Loucy (cell line): ENCODE data around the gene TSPAN17.

Experiments
- H2AFZ ChIP-seq: fragments of 200-600 bp; sonication (generic); 2 replicates; pipeline ENCODE4 v1.6.0; 2016; ENCODE audit warnings: antibody characterized with exemption, mild to moderate bottlenecking, low read length, moderate library complexity
- H3F3A ChIP-seq: fragments of 200-600 bp; 2 replicates; pipeline ENCODE4 v1.6.0; 2016; ENCODE audit warnings: antibody characterized with exemption, low read depth, mild to moderate bottlenecking
- H3K27me3 ChIP-seq: fragments of 200-600 bp; sonication (generic); 2 replicates; pipeline ENCODE4 v1.6.1; 2014; ENCODE audit warnings: low read length, mild to moderate bottlenecking; ENCODE audit not compliant: insufficient read depth, poor library complexity, severe bottlenecking
- H3K36me3 ChIP-seq: fragments of 200-600 bp; sonication (generic); 2 replicates; pipeline ENCODE4 v1.6.1; 2016; ENCODE audit warnings: low read length; ENCODE audit not compliant: insufficient read depth
- H3K4me1 ChIP-seq: fragments of 200-600 bp; sonication (generic); 2 replicates; pipeline ENCODE4 v1.5.1; 2014; ENCODE audit warnings: low read length, mild to moderate bottlenecking; ENCODE audit not compliant: insufficient read depth, poor library complexity, severe bottlenecking
- H3K4me2 ChIP-seq: fragments of 200-600 bp; sonication (generic); 2 replicates; pipeline ENCODE4 v1.6.0; 2014; ENCODE audit warnings: antibody characterized with exemption, low read length, low read depth, mild to moderate bottlenecking; ENCODE audit not compliant: poor library complexity, severe bottlenecking
- H3K4me3 ChIP-seq: fragments of 200-600 bp; sonication (generic); 2 replicates; pipeline ENCODE4 v1.5.1; 2014; ENCODE audit warnings: low read length, mild to moderate bottlenecking, mixed read lengths; ENCODE audit not compliant: poor library complexity, severe bottlenecking
- H3K79me2 ChIP-seq: fragments of 200-600 bp; sonication (generic); 2 replicates; pipeline ENCODE4 v1.6.1; 2014; ENCODE audit warnings: low read length; ENCODE audit not compliant: insufficient read depth
- H3K9ac ChIP-seq: fragments of 200-600 bp; sonication (generic); 2 replicates; pipeline ENCODE4 v1.6.0; 2014; ENCODE audit warnings: mild to moderate bottlenecking, low read depth, low read length, moderate library complexity; ENCODE audit not compliant: poor library complexity, severe bottlenecking
- H3K9me2 ChIP-seq: fragments of 200-600 bp; sonication (generic); replicated peaks from 2 replicates; pipeline ENCODE4 v1.6.1; 2016; ENCODE audit warnings: low read depth, low read length, mixed read lengths
- H3K9me3 ChIP-seq: fragments of 200-600 bp; sonication (generic); 2 replicates; pipeline ENCODE4 v1.6.1; 2014; ENCODE audit warnings: mild to moderate bottlenecking, antibody characterized with exemption, low read length, low read depth; ENCODE audit not compliant: insufficient read depth
- H4K20me1 ChIP-seq: fragments of 200-600 bp; sonication (generic); 2 replicates; pipeline ENCODE4 v1.6.0; 2014; ENCODE audit warnings: antibody characterized with exemption, low read length, mild to moderate bottlenecking; ENCODE audit not compliant: insufficient read depth, poor library complexity, severe bottlenecking
- CTCF ChIP-seq: fragments of 200-600 bp; sonication (generic); conservative IDR thresholded peaks from 2 replicates; pipeline ENCODE4 v1.5.1; 2014; ENCODE audit warnings: mild to moderate bottlenecking, antibody characterized with exemption, low read length
- EZH2phosphoT487 ChIP-seq: fragments of 200-600 bp; IDR thresholded peaks from 2 replicates; pipeline ENCODE4 v1.6.1; 2018; ENCODE audit warnings: antibody characterized with exemption, mild to moderate bottlenecking, moderate library complexity, borderline replicate concordance

TSPAN17 gene

GRCh38 chr5:176620333-176620981, 26.8 kb upstream of the TSPAN17 start:
- Histone ChIP-seq H3K9me2 (no peaks in the 10 kb centered on the region), H3K9ac (no peak overlapping the region), H3K4me1 (no peaks in the 10 kb centered on the region), H3F3A (no peaks in the 10 kb centered on the region), H3K36me3 (no peaks in the 10 kb centered on the region), H3K4me3 (no peak overlapping the region), H2AFZ (no peak overlapping the region), H3K79me2 (no peaks in the 10 kb centered on the region), H4K20me1 (no peaks in the 10 kb centered on the region), H3K4me2 (no peak overlapping the region), H3K27me3 (no peaks in the 10 kb centered on the region), H3K9me3 (no peaks in the 10 kb centered on the region)
- TF ChIP-seq EZH2phosphoT487: no peak
- TF ChIP-seq CTCF: no peak

- Histone ChIP-seq H4K20me1 (no peaks in the 10 kb centered on the region), H3K79me2 (no peaks in the 10 kb centered on the region), H3K4me1 (no peaks in the 10 kb centered on the region), H3K27me3 (no peaks in the 10 kb centered on the region), H3K36me3 (no peaks in the 10 kb centered on the region), H3K4me2 (no peak overlapping the region), H3K9me2 (no peaks in the 10 kb centered on the region), H3K9me3 (no peaks in the 10 kb centered on the region), H2AFZ (no peak overlapping the region), H3F3A (no peaks in the 10 kb centered on the region), H3K4me3 (no peak overlapping the region), H3K9ac (no peak overlapping the region)
- TF ChIP-seq CTCF: no peak
- no peak for TF ChIP-seq EZH2phosphoT487
Measured at GRCh38 chr5:176621661-176622079, 25.6 kb upstream of the TSPAN17 start.

- Histone ChIP-seq H3K79me2 (no peaks in the 10 kb centered on the region), H4K20me1 (no peaks in the 10 kb centered on the region), H3F3A (no peaks in the 10 kb centered on the region), H3K9ac (no peak overlapping the region), H3K4me3 (no peak overlapping the region), H3K9me2 (no peaks in the 10 kb centered on the region), H3K27me3 (no peaks in the 10 kb centered on the region), H3K9me3 (no peaks in the 10 kb centered on the region), H3K4me1 (no peaks in the 10 kb centered on the region), H3K36me3 (no peaks in the 10 kb centered on the region), H3K4me2 (no peak overlapping the region), H2AFZ (no peak overlapping the region)
- TF ChIP-seq EZH2phosphoT487 (no peak), CTCF (no peak)
Measured at GRCh38 chr5:176624142-176624541, 23.1 kb upstream of the TSPAN17 start.
